ENCODE data around the gene MAPK1IP1L.

Gene MAPK1IP1L

DNA sequence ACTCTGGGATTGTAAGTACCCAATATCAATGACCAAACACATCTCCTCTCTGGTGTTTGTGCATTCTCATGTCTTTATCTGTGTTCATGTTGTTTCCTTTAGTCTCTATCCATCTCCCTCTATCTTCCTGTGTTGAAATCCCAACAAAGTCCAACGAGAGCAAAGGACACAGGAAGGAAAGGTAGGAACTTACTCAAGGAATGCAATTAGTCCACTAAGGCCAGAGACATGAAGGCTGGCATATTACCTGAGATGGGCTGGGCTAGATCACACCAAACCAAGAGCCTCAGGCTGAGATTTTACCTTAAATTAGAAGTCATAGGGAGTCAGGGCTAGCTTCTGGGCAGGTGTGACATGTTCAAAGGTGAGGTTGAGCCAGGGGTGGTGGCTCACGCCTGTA is 63.3 kb downstream of the MAPK1IP1L start:
- no peak overlapping the region for H3K4me3 ChIP-seq (ENCODE audit: low read length)
- TF ChIP-seq ZNF274 (IDR thresholded peaks at IDR 0.05; ENCODE audit: low read depth, low read length): no peak

DNA sequence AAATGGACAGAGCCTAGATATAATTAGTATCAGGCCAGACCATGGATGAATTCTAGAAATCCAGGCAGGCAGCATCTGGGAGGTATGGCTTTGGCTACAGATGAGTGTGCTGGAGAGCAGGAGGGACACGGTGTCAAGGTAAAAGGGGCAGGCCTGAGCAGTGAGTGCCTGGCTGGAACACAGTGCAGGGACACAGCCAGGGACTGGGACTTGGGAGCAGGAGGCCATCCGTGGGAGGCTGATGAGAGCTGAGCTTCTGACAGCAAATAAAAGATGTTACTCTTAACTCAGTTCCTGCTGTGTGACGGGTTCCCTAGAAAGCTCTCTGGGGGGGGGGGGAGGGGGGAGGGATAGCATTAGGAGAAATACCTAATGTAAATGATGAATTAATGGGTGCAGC is 64.0 kb downstream of the MAPK1IP1L start:
- no peak overlapping the region for H3K4me3 ChIP-seq (ENCODE audit: low read length)
- TF ChIP-seq ZNF274 (IDR thresholded peaks at IDR 0.05; ENCODE audit: low read depth, low read length): no peak

DNA sequence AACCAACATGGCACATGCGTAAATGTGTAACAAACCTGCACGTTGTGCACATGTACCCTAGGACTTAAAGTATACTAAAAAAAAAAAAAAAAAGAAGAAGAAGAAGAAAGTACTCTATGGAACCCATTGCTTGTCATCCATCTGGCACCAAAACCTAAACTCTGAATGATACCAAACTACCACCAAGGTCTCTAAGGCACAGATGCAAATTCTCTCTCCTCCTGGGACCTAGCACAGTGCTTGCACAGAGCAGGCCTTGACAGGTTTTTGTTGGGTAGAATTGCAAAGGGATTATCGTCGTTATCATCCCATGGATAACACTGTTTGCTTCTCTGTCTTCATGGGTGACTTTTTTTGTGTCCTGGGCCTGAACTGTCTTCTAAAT is 64.4 kb downstream of the MAPK1IP1L start:
- TF ChIP-seq ZNF274 (IDR thresholded peaks at IDR 0.05; ENCODE audit: low read depth, low read length): no peak
- H3K4me3 ChIP-seq (ENCODE audit: low read length): no peak overlapping the region

DNA sequence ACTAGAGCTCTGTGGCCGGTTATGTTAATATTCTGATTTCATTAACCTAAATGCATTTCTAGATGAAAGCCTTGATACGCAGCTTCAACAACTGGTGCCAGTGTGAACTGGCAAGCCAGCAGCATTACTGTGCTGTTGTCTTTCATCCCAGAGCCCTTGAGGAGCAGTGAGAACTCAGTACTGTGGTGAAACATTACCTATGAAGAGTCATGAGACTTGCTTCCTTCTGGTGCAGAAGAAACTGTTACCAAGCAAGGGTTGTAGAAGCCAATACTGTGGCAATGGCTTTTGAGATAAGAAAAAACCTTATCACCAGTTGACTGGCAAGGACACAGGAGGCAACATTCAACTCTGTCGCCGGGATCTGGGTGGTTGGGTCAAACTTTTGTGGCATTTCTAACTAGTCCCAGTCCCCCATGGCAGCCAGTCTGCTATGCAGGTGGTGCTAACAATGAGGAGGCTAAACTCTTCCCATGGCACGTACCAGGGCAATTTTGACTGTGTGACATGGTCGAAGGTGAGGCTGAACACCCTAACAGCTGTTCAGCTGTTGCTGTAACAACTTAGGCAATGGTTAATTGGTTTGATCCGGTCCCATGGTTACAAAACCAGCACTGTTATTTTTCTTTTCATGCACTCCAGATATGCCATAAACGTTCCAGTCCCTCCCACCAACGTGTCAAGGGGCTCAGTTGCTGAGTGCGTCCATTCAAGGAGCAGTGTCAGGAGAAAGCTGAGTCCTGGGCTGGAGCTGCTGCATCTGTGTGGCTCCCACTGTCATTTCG is 65.0 kb downstream of the MAPK1IP1L start:
- TF ChIP-seq ZNF274 (IDR thresholded peaks at IDR 0.05; ENCODE audit: low read depth, low read length): no peak
- H3K4me3 ChIP-seq (ENCODE audit: low read length): no peak overlapping the region

DNA sequence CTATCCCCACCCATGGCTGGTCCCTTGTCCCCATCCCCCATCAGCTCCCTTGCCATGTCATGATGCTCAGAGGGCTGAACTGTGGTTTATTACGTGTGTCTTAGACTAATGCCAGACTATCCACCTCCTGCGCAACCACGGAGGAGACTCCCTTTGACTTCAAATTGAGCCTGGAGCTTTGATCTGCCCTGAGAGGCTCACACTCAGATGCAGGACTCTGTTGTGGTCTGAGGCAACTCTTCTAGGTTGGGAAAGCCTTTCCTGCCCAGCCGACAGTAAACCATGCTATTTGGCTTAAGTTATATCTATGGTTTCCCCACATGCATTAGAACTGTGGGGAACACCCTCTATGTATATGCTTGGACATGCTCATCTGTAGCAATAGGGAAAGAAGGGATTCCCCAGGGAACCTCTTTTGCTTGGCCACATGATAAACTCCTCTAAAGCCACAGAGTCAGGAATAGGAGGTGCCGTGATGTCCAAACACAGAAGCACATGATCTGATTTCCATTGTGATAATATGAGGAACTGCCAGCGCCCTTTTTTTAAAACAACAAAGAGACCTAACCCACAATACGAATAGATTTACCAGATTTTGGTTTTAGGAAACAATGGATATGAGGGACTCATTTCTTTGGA is 66.5 kb downstream of the MAPK1IP1L start:
- H3K4me3 ChIP-seq (ENCODE audit: low read length): no peak overlapping the region
- no peak for TF ChIP-seq ZNF274 (IDR thresholded peaks at IDR 0.05; ENCODE audit: low read depth, low read length)

DNA sequence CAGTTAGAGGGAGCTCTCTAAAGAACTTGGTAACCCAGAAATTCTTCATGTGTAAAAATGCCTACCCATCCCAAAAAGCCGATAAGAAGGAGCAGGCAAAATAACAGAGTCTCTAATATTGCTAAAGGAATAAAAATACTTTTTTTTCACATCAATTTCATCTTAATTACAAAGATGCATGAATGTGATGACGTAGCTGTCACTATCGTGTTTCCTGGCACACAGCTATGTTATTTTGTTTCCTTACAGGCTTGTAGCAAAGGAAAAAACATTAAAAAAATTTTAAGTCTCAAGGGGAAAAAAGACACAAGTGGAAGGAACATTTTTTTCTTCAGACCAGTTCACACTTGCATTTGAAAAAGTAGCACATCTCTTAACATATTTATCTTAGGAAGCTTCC is 67.3 kb downstream of the MAPK1IP1L start:
- H3K4me3 ChIP-seq (ENCODE audit: low read length): no peak overlapping the region
- no peak for TF ChIP-seq ZNF274 (IDR thresholded peaks at IDR 0.05; ENCODE audit: low read depth, low read length)

Measured in GM08714 (cell line).